Endodermal cell (in vitro differentiated cells): ENCODE data around the gene ZG16B. TPM values are rescaled to one million over a fixed set of nuclear protein-coding genes. Genes with fewer than 3 reads are reported as not detected.

Experiments used
- DNase-seq: peaks from one replicate; pipeline ENCODE4 v3.0.0-alpha.2; 2017
- H3K27ac ChIP-seq: 2 replicates; pipeline ENCODE4 v1.5.1; 2013; ENCODE audit warnings: mild to moderate bottlenecking, low read depth, low read length, moderate library complexity
- H3K27me3 ChIP-seq: 2 replicates; pipeline ENCODE4 v1.6.1; 2013; ENCODE audit warnings: mild to moderate bottlenecking, low read length, moderate library complexity; ENCODE audit not compliant: insufficient read depth, control insufficient read depth, poor library complexity, severe bottlenecking
- H3K36me3 ChIP-seq: 2 replicates; pipeline ENCODE4 v1.7.0; 2013; ENCODE audit warnings: mild to moderate bottlenecking, low read length, moderate library complexity; ENCODE audit not compliant: control insufficient read depth, insufficient read depth
- H3K4me1 ChIP-seq: one replicate; pipeline ENCODE4 v1.7.0; 2013; ENCODE audit warnings: low read length; ENCODE audit not compliant: control insufficient read depth, insufficient read depth
- H3K4me3 ChIP-seq: 2 replicates; pipeline ENCODE4 v1.5.1; 2013; ENCODE audit warnings: mild to moderate bottlenecking, low read length, moderate library complexity
- H3K9ac ChIP-seq: 2 replicates; pipeline ENCODE4 v1.6.1; 2013; ENCODE audit warnings: mild to moderate bottlenecking, low read length, moderate library complexity; ENCODE audit not compliant: poor library complexity, severe bottlenecking; ENCODE audit errors: extremely low read depth
- H3K9me3 ChIP-seq: 2 replicates; pipeline ENCODE4 v1.6.1; 2013; ENCODE audit warnings: mild to moderate bottlenecking, low read length, moderate library complexity; ENCODE audit not compliant: control insufficient read depth
- H3K27ac Mint-ChIP-seq: 2 replicates; pipeline ENCODE4 v1.8.0; 2020; ENCODE audit warnings: mixed read lengths
- H3K27me3 Mint-ChIP-seq: 2 replicates; pipeline ENCODE4 v1.8.0; 2021; ENCODE audit warnings: mild to moderate bottlenecking, mixed read lengths; ENCODE audit not compliant: insufficient read depth
- H3K36me3 Mint-ChIP-seq: 2 replicates; pipeline ENCODE4 v1.8.0; 2020; ENCODE audit warnings: low read depth, mixed read lengths
- H3K4me1 Mint-ChIP-seq: 2 replicates; pipeline ENCODE4 v1.8.0; 2020; ENCODE audit warnings: mixed read lengths
- H3K4me3 Mint-ChIP-seq: 2 replicates; pipeline ENCODE4 v1.8.0; 2020; ENCODE audit warnings: mild to moderate bottlenecking, moderate library complexity, mixed read lengths
- H3K9me3 Mint-ChIP-seq: 2 replicates; pipeline ENCODE4 v1.8.0; 2020; ENCODE audit warnings: mild to moderate bottlenecking, mixed read lengths
- CTCF ChIP-seq: fragments of 200-600 bp; sonication (generic); conservative IDR thresholded peaks from 2 replicates; pipeline ENCODE4 v1.5.0; 2021; ENCODE audit warnings: antibody characterized with exemption, mild to moderate bottlenecking
- WGBS, 2 experiments: methylation state at CpG; one replicate each; pipeline versions ENCODE4 v1.1.5 to v1.1.7; 2013; ENCODE audit warnings: missing lambda C conversion rate in 2 of 2, mixed read lengths in 1 of 2; ENCODE audit not compliant: insufficient coverage in 1 of 2, insufficient read length in 1 of 2; 5-methylcytosine and 5-hydroxymethylcytosine counted together
- total RNA-seq, 2 donors: library from RNA; stranded (reverse); fragmentation: NEBNext Ultra II Directional in 1 of 2; extraction: Animal tissue kit (Norgen Biotek cat#: 25700) in 1 of 2; gene quantifications; 2 replicates in 1 of 2; 3 replicates in 1 of 2; pipeline ENCODE4 v1.2.1, GENCODE V29; 2021

ZG16B gene
- total RNA-seq, 2 donors from 2014 or later, result not detected

GRCh38 chr16:2825049-2825742, 4.9 kb upstream of the ZG16B start:
- Histone ChIP-seq H3K36me3 (no peaks in the 10 kb centered on the region), H3K9me3 (no peaks in the 10 kb centered on the region), H3K27ac (no peak overlapping the region), H3K4me3 (no peak overlapping the region), H3K9ac (no peak overlapping the region), H3K27me3 (no peaks in the 10 kb centered on the region), H3K4me1 (no peaks in the 10 kb centered on the region)
- H3K36me3 Mint-ChIP-seq, result no peaks in the 10 kb centered on the region
- no peaks in the 10 kb centered on the region for H3K4me1 Mint-ChIP-seq
- no peak for TF ChIP-seq CTCF
- no peaks in the 10 kb centered on the region for H3K27me3 Mint-ChIP-seq
- H3K27ac Mint-ChIP-seq, result no peak overlapping the region
- no peak overlapping the region for H3K4me3 Mint-ChIP-seq
- 90 to 95% methylated on average over 13 to 26 of the region's 26 CpGs for WGBS, 2 experiments
- H3K9me3 Mint-ChIP-seq, result no peaks in the 10 kb centered on the region
- peak; percentile 33 for DNase-seq

- Mint-ChIP-seq H3K27ac (no peak overlapping the region), H3K9me3 (no peaks in the 10 kb centered on the region), H3K27me3 (no peaks in the 10 kb centered on the region), H3K4me3 (no peak overlapping the region), H3K36me3 (no peaks in the 10 kb centered on the region), H3K4me1 (no peaks in the 10 kb centered on the region)
- Histone ChIP-seq H3K27ac (no peak overlapping the region), H3K27me3 (no peaks in the 10 kb centered on the region), H3K4me3 (no peak overlapping the region), H3K36me3 (no peaks in the 10 kb centered on the region), H3K9ac (no peak overlapping the region), H3K9me3 (no peaks in the 10 kb centered on the region), H3K4me1 (no peaks in the 10 kb centered on the region)
- peak; percentile 35 for DNase-seq
- 89 to 93% methylated on average over 5 to 10 of the region's 11 CpGs for WGBS, 2 experiments
- no peak for TF ChIP-seq CTCF
These were observed 4.2 kb upstream of the ZG16B start for GRCh38 chr16:2825906-2826305.

- Mint-ChIP-seq H3K27me3 (no peaks in the 10 kb centered on the region), H3K4me3 (no peak overlapping the region), H3K4me1 (no peaks in the 10 kb centered on the region), H3K36me3 (no peaks in the 10 kb centered on the region), H3K9me3 (no peaks in the 10 kb centered on the region), H3K27ac (no peak overlapping the region)
- H3K4me1 ChIP-seq, result no peaks in the 10 kb centered on the region
- H3K9ac ChIP-seq, result no peak overlapping the region
- TF ChIP-seq CTCF, result no peak
- H3K36me3 ChIP-seq, result no peaks in the 10 kb centered on the region
- no peaks in the 10 kb centered on the region for H3K27me3 ChIP-seq
- WGBS, 2 experiments, result 86 to 88% methylated on average over 13 to 19 of the region's 19 CpGs
- H3K27ac ChIP-seq, result no peak overlapping the region
- H3K9me3 ChIP-seq, result no peaks in the 10 kb centered on the region
- no peak overlapping the region for H3K4me3 ChIP-seq
- peak; percentile 46 for DNase-seq
These were observed 3.3 kb upstream of the ZG16B start for GRCh38 chr16:2826591-2827373.
